Lung (tissue), 12 donors: ENCODE measurements around the gene HEY2. TPM values are rescaled to one million over a fixed set of nuclear protein-coding genes. Genes with fewer than 3 reads are reported as not detected.

Experiments used
- ATAC-seq: fragments of 200-7000 bp; cut with Tn5 transposase; one replicate; pipeline ENCODE4 v1.9.1; 2020; ENCODE audit warnings: moderate number of reproducible peaks; ENCODE audit not compliant: insufficient read depth, low FRiP score
- DNase-seq, 3 donors: peaks; one replicate each; pipeline ENCODE4 v3.0.0-alpha.2; 2013 to 2017
- H3K27ac ChIP-seq, 2 donors: one replicate each; pipeline ENCODE4 v1.5.1; 2013; ENCODE audit warnings: mild to moderate bottlenecking in 2 of 2, moderate library complexity in 2 of 2, control low read depth in 1 of 2, inconsistent platforms in 1 of 2, low read depth in 1 of 2, low read length in 1 of 2
- H3K27me3 ChIP-seq, 3 donors: one replicate each; pipeline ENCODE4 v1.5.1; 2013; ENCODE audit warnings: low read length in 2 of 3; ENCODE audit not compliant: control insufficient read depth in 3 of 3, insufficient read depth in 3 of 3
- H3K36me3 ChIP-seq, 4 donors: one replicate each; pipeline ENCODE4 v1.5.1; 2013; ENCODE audit warnings: low read length in 4 of 4, mild to moderate bottlenecking in 1 of 4, moderate library complexity in 1 of 4; ENCODE audit not compliant: control insufficient read depth in 4 of 4, insufficient read depth in 4 of 4
- H3K4me1 ChIP-seq, 5 donors: one replicate each; pipeline ENCODE4 v1.5.1; 2013; ENCODE audit warnings: low read length in 5 of 5, mild to moderate bottlenecking in 2 of 5, moderate library complexity in 1 of 5; ENCODE audit not compliant: control insufficient read depth in 5 of 5, insufficient read depth in 5 of 5
- H3K4me3 ChIP-seq: one replicate; pipeline ENCODE4 v1.5.1; 2013; ENCODE audit warnings: mild to moderate bottlenecking, control low read depth, moderate library complexity
- H3K9ac ChIP-seq, 2 donors: one replicate each; pipeline ENCODE4 v1.5.1; 2013; ENCODE audit warnings: low read length in 2 of 2, control low read depth in 1 of 2; ENCODE audit not compliant: insufficient read depth in 1 of 2
- H3K9me3 ChIP-seq, 4 donors: one replicate each; pipeline ENCODE4 v1.5.1; 2013; ENCODE audit warnings: low read length in 3 of 4, mild to moderate bottlenecking in 1 of 4, moderate library complexity in 1 of 4; ENCODE audit not compliant: control insufficient read depth in 4 of 4, insufficient read depth in 3 of 4
- WGBS, 2 donors: extraction: QIAGEN DNeasy Blood & Tissue Kit; methylation state at CpG; one replicate each; pipeline ENCODE4 v1.1.7; 2013; 5-methylcytosine and 5-hydroxymethylcytosine counted together
- polyA plus RNA-seq, 2 donors: library from polyadenylated mRNA; stranded (reverse); fragments of 200-250 nt; gene quantifications; one replicate each; pipeline ENCODE4 v1.2.1, GENCODE V29; 2013
- total RNA-seq, 2 donors: library from RNA; depleted of rRNA in 1 of 2; stranded (reverse); fragments of >200 nt in 1 of 2; gene quantifications; one replicate each; pipeline ENCODE4 v1.2.1, GENCODE V29; 2014 to 2021
- TF ChIP-seq, protein P1 (sequence below): IDR thresholded peaks from 2 replicates; pipeline ENCODE4 v1.5.1; 2012; ENCODE audit warnings: mild to moderate bottlenecking; ENCODE audit errors: control extremely low read depth, extremely low read depth
- donor health status: control.
- donor health status: control.
- donor health status: Bipolar disorder and iron deficiency.
- donor health status: healthy.
- donor health status: DM: yes; HTN: yes; CAD: no.

HEY2 gene
- total and polyA plus RNA-seq, 4 donors = 1.0 to 5.2 (median 1.5) TPM

DNA sequence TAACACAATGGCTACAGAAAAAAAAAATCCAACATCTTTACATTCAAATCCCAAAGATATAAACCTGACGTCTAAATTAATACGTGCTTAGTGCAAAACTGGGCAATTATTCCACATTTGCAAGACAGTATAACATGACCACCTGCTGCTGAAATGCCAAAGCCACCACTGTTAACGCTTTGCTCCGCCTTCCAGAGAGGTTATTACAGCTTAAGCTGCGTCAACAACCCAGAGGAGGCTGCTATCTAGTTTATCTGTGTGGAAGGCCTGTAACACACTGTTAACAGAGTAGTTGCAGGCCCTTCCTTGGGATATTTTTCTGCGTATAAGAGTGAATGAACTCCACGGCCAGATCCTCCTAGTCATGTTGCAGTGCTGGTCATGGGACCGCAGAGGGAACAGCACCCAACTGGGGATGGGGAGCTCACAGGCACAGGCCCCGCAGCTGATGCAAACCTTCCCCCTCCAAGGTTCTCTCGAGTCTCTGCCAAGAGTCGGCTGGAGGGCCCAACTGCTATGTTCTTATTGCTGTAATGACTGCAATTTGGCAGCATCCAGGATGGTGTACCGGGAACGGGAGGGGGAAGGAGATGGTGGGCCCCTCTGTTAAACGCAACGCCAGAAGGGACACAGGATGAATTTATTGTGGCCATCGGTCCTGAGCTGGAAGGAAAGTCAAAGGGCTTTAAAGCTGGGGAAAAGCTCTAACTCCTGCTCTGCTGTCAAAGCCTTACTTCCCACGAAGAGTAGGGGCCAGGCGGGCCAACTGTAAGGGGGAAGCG is 40.3 kb downstream of the HEY2 start:
- ATAC-seq (no peak), DNase-seq (peak; percentile 65 to 76 (median 74))
- Histone ChIP-seq H3K9me3 (no peaks in the 10 kb centered on the region), H3K36me3 (no peaks in the 10 kb centered on the region), H3K9ac (peak overlapping the region; percentile 56 to 67), H3K4me1 (peaks cover 2 to 19% (median 4%) of the 10 kb centered on the region in 5 donors), H3K27me3 (no peaks in the 10 kb centered on the region), H3K4me3 (peak overlapping the region; percentile 66), H3K27ac (peak overlapping the region; percentile 91 to 97)
- 15 to 18% methylated on average over 19 of the region's 19 CpGs for WGBS, 2 donors
- TF ChIP-seq, protein P1, sequence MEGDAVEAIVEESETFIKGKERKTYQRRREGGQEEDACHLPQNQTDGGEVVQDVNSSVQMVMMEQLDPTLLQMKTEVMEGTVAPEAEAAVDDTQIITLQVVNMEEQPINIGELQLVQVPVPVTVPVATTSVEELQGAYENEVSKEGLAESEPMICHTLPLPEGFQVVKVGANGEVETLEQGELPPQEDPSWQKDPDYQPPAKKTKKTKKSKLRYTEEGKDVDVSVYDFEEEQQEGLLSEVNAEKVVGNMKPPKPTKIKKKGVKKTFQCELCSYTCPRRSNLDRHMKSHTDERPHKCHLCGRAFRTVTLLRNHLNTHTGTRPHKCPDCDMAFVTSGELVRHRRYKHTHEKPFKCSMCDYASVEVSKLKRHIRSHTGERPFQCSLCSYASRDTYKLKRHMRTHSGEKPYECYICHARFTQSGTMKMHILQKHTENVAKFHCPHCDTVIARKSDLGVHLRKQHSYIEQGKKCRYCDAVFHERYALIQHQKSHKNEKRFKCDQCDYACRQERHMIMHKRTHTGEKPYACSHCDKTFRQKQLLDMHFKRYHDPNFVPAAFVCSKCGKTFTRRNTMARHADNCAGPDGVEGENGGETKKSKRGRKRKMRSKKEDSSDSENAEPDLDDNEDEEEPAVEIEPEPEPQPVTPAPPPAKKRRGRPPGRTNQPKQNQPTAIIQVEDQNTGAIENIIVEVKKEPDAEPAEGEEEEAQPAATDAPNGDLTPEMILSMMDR = no peak

DNA sequence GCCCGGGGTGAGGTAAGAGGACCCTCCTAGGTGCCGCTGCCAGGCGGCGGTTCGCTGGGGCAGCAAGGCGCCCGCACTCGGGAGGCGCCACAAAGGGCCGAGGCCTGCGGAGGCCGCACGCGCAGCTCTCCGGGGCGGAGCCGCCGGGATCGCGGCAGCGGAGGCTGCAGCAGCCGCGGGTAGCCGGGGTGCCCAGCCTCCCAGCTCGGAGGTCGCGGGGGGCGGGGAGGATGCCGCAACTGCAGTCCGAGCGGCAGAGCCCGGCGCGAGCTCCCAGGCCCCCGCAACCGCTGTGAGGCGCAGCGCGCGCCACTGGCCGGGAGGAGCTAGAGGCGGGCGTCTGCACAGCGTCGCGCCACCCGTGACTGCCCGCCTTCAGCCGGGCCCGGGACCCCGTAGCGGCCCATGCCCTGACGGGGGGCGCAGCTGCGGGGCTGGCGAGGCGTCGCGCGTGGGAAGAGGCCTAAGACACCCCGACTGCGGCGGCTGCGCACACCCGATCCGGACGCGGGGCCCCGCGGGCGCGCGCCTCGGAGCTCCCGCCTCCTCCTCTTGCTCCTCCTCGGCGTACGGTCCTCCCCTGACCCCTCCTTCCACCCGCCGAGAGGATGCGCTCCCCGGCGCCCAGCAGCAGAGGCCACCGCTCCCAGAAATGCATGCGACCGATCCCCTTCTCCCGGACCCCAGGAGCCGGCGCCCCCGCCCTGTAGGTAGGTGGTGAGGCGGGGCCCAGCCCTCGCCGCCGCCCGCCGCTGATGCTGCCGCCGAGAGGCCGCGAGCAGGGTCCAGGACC is 41.1 kb downstream of the HEY2 start, which contains the start of gene NCOA7:
NCOA7 (plus strand) TSS at position 603 of the 793 bp plus-strand sequence. CDS start 24,395 bp downstream, outside the sequence.
- Histone ChIP-seq H3K36me3 (no peaks in the 10 kb centered on the region), H3K9me3 (no peaks in the 10 kb centered on the region), H3K27me3 (no peaks in the 10 kb centered on the region), H3K4me3 (peak within 1 kb of the TSS; percentile 66), H3K9ac (peak within 1 kb of the TSS; percentile 56 to 67), H3K4me1 (peaks cover 2 to 19% (median 4%) of the 10 kb centered on the region in 5 donors), H3K27ac (peak within 1 kb of the TSS; percentile 91 to 97)
- ATAC-seq (peak; percentile 91), DNase-seq (peak; percentile 87 to 93 (median 87))
- WGBS, 2 donors = 0% methylated on average over 78 to 100 of the region's 100 CpGs
- TF ChIP-seq, protein P1 = no peak

DNA sequence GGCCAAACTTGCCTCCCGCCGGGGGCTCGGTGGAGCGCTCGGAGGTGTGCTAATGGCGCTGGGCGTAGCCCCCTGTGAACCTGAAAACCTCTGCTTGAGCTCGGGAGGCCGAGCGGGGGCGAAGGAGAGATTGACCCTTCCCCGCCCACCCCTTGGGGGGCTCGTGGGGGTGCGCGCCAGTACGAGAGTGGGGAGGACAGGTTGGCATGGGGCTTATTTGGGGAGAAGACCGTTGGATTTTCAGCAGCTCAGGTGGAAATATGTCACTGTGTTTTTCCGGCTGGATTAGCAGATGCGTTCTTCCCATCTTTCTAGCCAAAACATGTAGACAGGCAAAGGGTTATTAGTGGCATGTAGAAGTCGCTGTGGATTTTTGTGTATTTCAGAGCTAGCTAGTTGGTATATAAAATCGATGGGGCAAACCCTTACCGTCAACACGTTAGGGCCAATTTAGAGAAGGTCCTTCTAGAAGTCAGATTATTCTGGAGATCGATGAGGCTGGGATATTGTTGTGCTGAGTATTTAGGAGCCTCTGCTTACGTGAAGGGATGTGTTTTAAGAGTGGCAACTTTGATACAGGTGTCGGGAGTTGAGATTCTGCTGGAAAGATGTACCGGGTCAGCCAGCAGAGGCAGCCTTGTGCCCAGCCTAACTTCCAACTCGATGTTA is 41.9 kb downstream of the HEY2 start:
- peak overlapping the region; percentile 91 to 97 for H3K27ac ChIP-seq
- WGBS, 2 donors = 0% methylated on average over 28 of the region's 28 CpGs

More for the DNA sequence above, 41.9 kb downstream of the HEY2 start:
- H3K9me3 ChIP-seq = no peaks in the 10 kb centered on the region
- H3K4me1 ChIP-seq = peaks cover 2 to 19% (median 4%) of the 10 kb centered on the region in 5 donors
- DNase-seq (peak; percentile 53 to 62 (median 59)), ATAC-seq (peak; percentile 32)
- H3K27me3 ChIP-seq = no peaks in the 10 kb centered on the region
- H3K36me3 ChIP-seq = no peaks in the 10 kb centered on the region
- TF ChIP-seq, protein P1 = peak; percentile 22
- H3K9ac ChIP-seq = peak overlapping the region; percentile 20 to 67
- peak overlapping the region; percentile 66 for H3K4me3 ChIP-seq
